ENCODE results near the gene USP20.

GRCh38 chr9:129826344-129826743 lies 8.9 kb upstream of the USP20 start:
- peak; percentile 35 for TF ChIP-seq POLR2A (IDR thresholded peaks at IDR 0.05; ENCODE audit: low read length)
- TF ChIP-seq GATA1 (IDR thresholded peaks at IDR 0.05; ENCODE audit: low read depth, low read length): no peak

Measured in erythroblast (primary cell).